HG03097 (cell line): ENCODE results near the gene MTAP.
"Not testable (repeated sequence)": the region's sequence is repeated elsewhere in the genome, so short reads cannot be mapped to it uniquely, and the experiment has no call there.

Source experiments
- ATAC-seq: cut with Tn5 transposase; IDR thresholded peaks from one replicate; pipeline ENCODE4 v1.9.1; 2021; ENCODE audit not compliant: unreplicated experiment, low FRiP score

Gene MTAP

GRCh38 chr9:21904776-21905175 is 102.3 kb downstream of the MTAP start:
- ATAC-seq = no peak

GRCh38 chr9:21906213-21906612 is 103.8 kb downstream of the MTAP start:
- ATAC-seq = no peak

GRCh38 chr9:21906881-21907280 is 104.4 kb downstream of the MTAP start:
- ATAC-seq = no peak

GRCh38 chr9:21919377-21920362 is 117.2 kb downstream of the MTAP start:
- ATAC-seq = peak; percentile 95

GRCh38 chr9:21923694-21924093 is 121.3 kb downstream of the MTAP start:
- ATAC-seq = no peak

GRCh38 chr9:21927752-21928151 is 125.3 kb downstream of the MTAP start:
- ATAC-seq = no peak

GRCh38 chr9:21931428-21931827 is 129.0 kb downstream of the MTAP start:
- no peak for ATAC-seq

- no peak for ATAC-seq
These were observed 130.8 kb downstream of the MTAP start for GRCh38 chr9:21933281-21933680.

- no peak for ATAC-seq
These were observed 131.4 kb downstream of the MTAP start for GRCh38 chr9:21933865-21934264.

- no peak for ATAC-seq
These were observed 133.2 kb downstream of the MTAP start for GRCh38 chr9:21935631-21936030.

- ATAC-seq = no peak
These were observed 133.7 kb downstream of the MTAP start for GRCh38 chr9:21936161-21936560.

GRCh38 chr9:21941337-21941995 is 139.0 kb downstream of the MTAP start:
- ATAC-seq = no peak

GRCh38 chr9:21943464-21943863 is 141.0 kb downstream of the MTAP start:
- no peak for ATAC-seq

- no peak for ATAC-seq
These were observed 143.2 kb downstream of the MTAP start for GRCh38 chr9:21945606-21946005.

- no peak for ATAC-seq
These were observed 156.4 kb downstream of the MTAP start for GRCh38 chr9:21958833-21959232.

GRCh38 chr9:21959268-21959667 is 156.8 kb downstream of the MTAP start:
- not testable (repeated sequence) for ATAC-seq

GRCh38 chr9:21961569-21961968 is 159.1 kb downstream of the MTAP start:
- no peak for ATAC-seq

- ATAC-seq = peak; percentile 48
These were observed 162.5 kb downstream of the MTAP start for GRCh38 chr9:21964925-21965385.

- ATAC-seq = peak; percentile 84
These were observed 163.0 kb downstream of the MTAP start for GRCh38 chr9:21965401-21965951.

- no peak for ATAC-seq
These were observed 163.9 kb downstream of the MTAP start for GRCh38 chr9:21966140-21966851.

- ATAC-seq = no peak
These were observed 164.7 kb downstream of the MTAP start for GRCh38 chr9:21967169-21967568.
